Mesenchymal stem cell (in vitro differentiated cells and primary cell): ENCODE measurements around the gene NSFL1C.

Experiments
- DNase-seq: peaks from one replicate; pipeline ENCODE4 v3.0.0-alpha.2; 2013
- H2AFZ ChIP-seq: one replicate; pipeline ENCODE4 v1.6.1; 2013; ENCODE audit warnings: low read depth, mild to moderate bottlenecking, control low read depth, inconsistent platforms, low read length, moderate library complexity
- H2AK5ac ChIP-seq: 2 replicates; pipeline ENCODE4 v1.6.1; 2013; ENCODE audit warnings: low read length, moderate library complexity, mild to moderate bottlenecking, inconsistent platforms; ENCODE audit not compliant: severe bottlenecking
- H2BK120ac ChIP-seq: one replicate; pipeline ENCODE4 v1.6.1; 2013; ENCODE audit warnings: low read depth, mild to moderate bottlenecking, inconsistent platforms, low read length, moderate library complexity
- H2BK12ac ChIP-seq, 2 experiments: one replicate each; pipeline ENCODE4 v1.6.1; 2013; ENCODE audit warnings: inconsistent platforms in 2 of 2, low read length in 2 of 2, mild to moderate bottlenecking in 2 of 2, moderate library complexity in 2 of 2, control low read depth in 1 of 2
- H2BK15ac ChIP-seq: one replicate; pipeline ENCODE4 v1.6.1; 2013; ENCODE audit warnings: mild to moderate bottlenecking, low read depth, inconsistent platforms; ENCODE audit not compliant: poor library complexity, severe bottlenecking
- H2BK5ac ChIP-seq: 2 replicates; pipeline ENCODE4 v1.6.1; 2013; ENCODE audit warnings: low read depth, mild to moderate bottlenecking, low read length, control low read depth, inconsistent platforms; ENCODE audit not compliant: poor library complexity, severe bottlenecking
- H3K14ac ChIP-seq, 2 experiments: one replicate each; pipeline ENCODE4 v1.6.1; 2013; ENCODE audit warnings: inconsistent platforms in 2 of 2, low read length in 2 of 2, control low read depth in 1 of 2, mild to moderate bottlenecking in 1 of 2, moderate library complexity in 1 of 2
- H3K18ac ChIP-seq, 2 experiments: one replicate each; pipeline ENCODE4 v1.6.1; 2013; ENCODE audit warnings: inconsistent platforms in 2 of 2, low read length in 2 of 2, control low read depth in 1 of 2, low read depth in 1 of 2, mild to moderate bottlenecking in 1 of 2
- H3K23ac ChIP-seq, 2 experiments: one replicate each; pipeline ENCODE4 v1.6.1; 2013; ENCODE audit warnings: inconsistent platforms in 2 of 2, low read length in 2 of 2, mild to moderate bottlenecking in 2 of 2, moderate library complexity in 2 of 2, control low read depth in 1 of 2
- H3K27ac ChIP-seq: 2 replicates; pipeline ENCODE4 v1.5.1; 2013; ENCODE audit warnings: mild to moderate bottlenecking, moderate library complexity, low read length, control low read depth, inconsistent platforms; ENCODE audit not compliant: poor library complexity, severe bottlenecking
- H3K27me3 ChIP-seq, 2 experiments: 2 replicates each; pipeline versions ENCODE4 v1.6.1 to v1.7.0; 2013; ENCODE audit warnings: low read length in 2 of 2, mild to moderate bottlenecking in 2 of 2, moderate library complexity in 2 of 2, control low read depth in 1 of 2, inconsistent platforms in 1 of 2; ENCODE audit not compliant: control insufficient read depth in 1 of 2, insufficient read depth in 1 of 2
- H3K36me3 ChIP-seq, 2 experiments: 2 replicates each; pipeline versions ENCODE4 v1.6.1 to v1.7.0; 2013; ENCODE audit warnings: low read length in 2 of 2, control low read depth in 1 of 2, inconsistent platforms in 1 of 2, low read depth in 1 of 2, mild to moderate bottlenecking in 1 of 2; ENCODE audit not compliant: insufficient read depth in 2 of 2, control insufficient read depth in 1 of 2
- H3K4ac ChIP-seq, 2 experiments: one replicate each; pipeline ENCODE4 v1.6.1; 2013; ENCODE audit warnings: inconsistent platforms in 2 of 2, low read length in 2 of 2, mild to moderate bottlenecking in 2 of 2, moderate library complexity in 2 of 2, control low read depth in 1 of 2, low read depth in 1 of 2
- H3K4me1 ChIP-seq: 2 replicates; pipeline ENCODE4 v1.6.1; 2013; ENCODE audit warnings: low read depth, low read length, control low read depth; ENCODE audit not compliant: control insufficient read depth, insufficient read depth
- H3K4me2 ChIP-seq: 2 replicates; pipeline ENCODE4 v1.6.1; 2013; ENCODE audit warnings: low read length, mild to moderate bottlenecking, inconsistent platforms; ENCODE audit not compliant: poor library complexity, severe bottlenecking
- H3K4me3 ChIP-seq, 2 experiments: 2 replicates each; pipeline versions ENCODE4 v1.5.1 to v1.7.0; 2013; ENCODE audit warnings: low read length in 2 of 2, mild to moderate bottlenecking in 2 of 2, control low read depth in 1 of 2, low read depth in 1 of 2; ENCODE audit not compliant: insufficient read depth in 1 of 2
- H3K79me1 ChIP-seq: replicated peaks from 2 replicates; pipeline ENCODE4 v1.6.1; 2013; ENCODE audit warnings: mild to moderate bottlenecking, control low read depth, low read length, inconsistent platforms; ENCODE audit not compliant: poor library complexity, severe bottlenecking
- H3K9ac ChIP-seq: 2 replicates; pipeline ENCODE4 v1.7.0; 2013; ENCODE audit warnings: mild to moderate bottlenecking, low read length, moderate library complexity
- H3K9me3 ChIP-seq: 2 replicates; pipeline ENCODE4 v1.7.0; 2013; ENCODE audit warnings: mild to moderate bottlenecking, low read length; ENCODE audit not compliant: control insufficient read depth
- H4K8ac ChIP-seq: one replicate; pipeline ENCODE4 v1.6.1; 2013; ENCODE audit warnings: inconsistent platforms, mild to moderate bottlenecking, low read length, moderate library complexity
- H4K91ac ChIP-seq: one replicate; pipeline ENCODE4 v1.6.1; 2013; ENCODE audit warnings: mild to moderate bottlenecking, low read length, inconsistent platforms
- WGBS: methylation state at CpG from one replicate; pipeline ENCODE4 v1.1.7; 2013; ENCODE audit warnings: mixed read lengths; 5-methylcytosine and 5-hydroxymethylcytosine counted together

The NSFL1C gene

GRCh38 chr20:1490643-1491195, 24.1 kb upstream of the NSFL1C start:
- Histone ChIP-seq H3K18ac (no peak overlapping the region), H3K23ac (no peak overlapping the region), H3K27ac (no peak overlapping the region), H3K9ac (no peak overlapping the region), H3K4me2 (no peak overlapping the region), H2BK15ac (no peak overlapping the region), H2BK120ac (no peak overlapping the region), H2BK5ac (no peak overlapping the region), H4K8ac (no peak overlapping the region), H3K27me3 (peaks cover 27 to 33% of the 10 kb centered on the region in 2 experiments), H3K9me3 (peaks cover 5% of the 10 kb centered on the region), H3K4me1 (no peaks in the 10 kb centered on the region), H3K79me1 (no peaks in the 10 kb centered on the region), H3K4ac (no peak overlapping the region), H2AFZ (no peak overlapping the region), H4K91ac (no peak overlapping the region), H2AK5ac (no peak overlapping the region), H3K36me3 (no peaks in the 10 kb centered on the region), H2BK12ac (no peak overlapping the region), H3K14ac (no peak overlapping the region), H3K4me3 (no peak overlapping the region)
- DNase-seq = no peak
- WGBS = 80% methylated on average over 9 of the region's 9 CpGs

GRCh38 chr20:1489764-1490436, 23.3 kb upstream of the NSFL1C start:
- no peaks in the 10 kb centered on the region for H3K79me1 ChIP-seq
- H2BK12ac ChIP-seq = no peak overlapping the region
- H3K4me1 ChIP-seq = no peaks in the 10 kb centered on the region
- H3K14ac ChIP-seq = no peak overlapping the region
- H3K36me3 ChIP-seq = no peaks in the 10 kb centered on the region
- no peak overlapping the region for H2AK5ac ChIP-seq
- no peak overlapping the region for H3K4ac ChIP-seq
- no peak overlapping the region for H4K91ac ChIP-seq
- H3K27me3 ChIP-seq = peaks cover 25 to 27% of the 10 kb centered on the region in 2 experiments
- H3K9ac ChIP-seq = no peak overlapping the region
- H3K27ac ChIP-seq = no peak overlapping the region
- H2BK15ac ChIP-seq = no peak overlapping the region
- no peak overlapping the region for H2AFZ ChIP-seq
- H4K8ac ChIP-seq = no peak overlapping the region
- WGBS = 80% methylated on average over 6 of the region's 6 CpGs
- H3K9me3 ChIP-seq = peaks cover 5% of the 10 kb centered on the region
- H3K18ac ChIP-seq = no peak overlapping the region
- no peak overlapping the region for H2BK5ac ChIP-seq
- DNase-seq = no peak
- H2BK120ac ChIP-seq = no peak overlapping the region
- H3K4me2 ChIP-seq = no peak overlapping the region
- no peak overlapping the region for H3K4me3 ChIP-seq
- H3K23ac ChIP-seq = no peak overlapping the region

- Histone ChIP-seq H3K9me3 (peaks cover 5% of the 10 kb centered on the region), H3K4me2 (no peak overlapping the region), H4K8ac (no peak overlapping the region), H3K23ac (no peak overlapping the region), H2BK15ac (no peak overlapping the region), H3K18ac (no peak overlapping the region), H2BK5ac (no peak overlapping the region), H3K27me3 (peaks cover 20 to 23% of the 10 kb centered on the region in 2 experiments), H3K14ac (no peak overlapping the region), H2AFZ (no peak overlapping the region), H2BK12ac (no peak overlapping the region), H3K27ac (no peak overlapping the region), H3K79me1 (no peaks in the 10 kb centered on the region), H2BK120ac (no peak overlapping the region), H3K4ac (no peak overlapping the region), H2AK5ac (no peak overlapping the region), H3K9ac (no peak overlapping the region), H3K36me3 (no peaks in the 10 kb centered on the region), H3K4me3 (no peak overlapping the region), H4K91ac (no peak overlapping the region), H3K4me1 (no peaks in the 10 kb centered on the region)
- DNase-seq = no peak
- 100% methylated on average over 1 of the region's 2 CpGs for WGBS
Measured at GRCh38 chr20:1489325-1489724, 22.7 kb upstream of the NSFL1C start.

- Histone ChIP-seq H2BK5ac (no peak overlapping the region), H2BK12ac (no peak overlapping the region), H3K4me1 (no peaks in the 10 kb centered on the region), H4K91ac (no peak overlapping the region), H3K14ac (no peak overlapping the region), H3K79me1 (no peaks in the 10 kb centered on the region), H3K4me2 (no peak overlapping the region), H4K8ac (no peak overlapping the region), H3K23ac (no peak overlapping the region), H3K4me3 (no peak overlapping the region), H2AFZ (no peak overlapping the region), H3K4ac (no peak overlapping the region), H3K27ac (no peak overlapping the region), H3K18ac (no peak overlapping the region), H3K27me3 (peaks cover 8% of the 10 kb centered on the region in 2 experiments), H3K9me3 (no peaks in the 10 kb centered on the region), H2BK120ac (no peak overlapping the region), H3K36me3 (no peaks in the 10 kb centered on the region), H2BK15ac (no peak overlapping the region), H3K9ac (no peak overlapping the region), H2AK5ac (no peak overlapping the region)
- WGBS = 94% methylated on average over 1 of the region's 2 CpGs
- no peak for DNase-seq
Measured at GRCh38 chr20:1486566-1486965, 19.9 kb upstream of the NSFL1C start.
